Astrocyte of the hippocampus (primary cell): ENCODE measurements around the gene CPLX1.
A peak's percentile ranks its signal among the peaks of the same experiment; 100 is the strongest.

Experiments
- DNase-seq: peaks from one replicate; pipeline ENCODE4 v3.0.0; 2011; ENCODE audit warnings: low read depth, low spot score

The CPLX1 gene

GRCh38 chr4:825971-826330 is at the start of gene CPLX1:
TSS of gene CPLX1 (minus strand) at chr4:826129. CDS start at chr4:824522, 1,607 bp downstream.
- DNase-seq: peak; percentile 46

GRCh38 chr4:874971-875817 is 49.3 kb upstream of the CPLX1 start:
- DNase-seq: no peak

GRCh38 chr4:874056-874455 is 48.1 kb upstream of the CPLX1 start:
- no peak for DNase-seq

- DNase-seq: no peak
Observed at GRCh38 chr4:872241-872981, 46.5 kb upstream of the CPLX1 start.

GRCh38 chr4:871484-871883 is 45.6 kb upstream of the CPLX1 start:
- no peak for DNase-seq

- no peak for DNase-seq
Observed at GRCh38 chr4:870951-871350, 45.0 kb upstream of the CPLX1 start.

- no peak for DNase-seq
Observed at GRCh38 chr4:869776-870175, 43.8 kb upstream of the CPLX1 start.

DNA sequence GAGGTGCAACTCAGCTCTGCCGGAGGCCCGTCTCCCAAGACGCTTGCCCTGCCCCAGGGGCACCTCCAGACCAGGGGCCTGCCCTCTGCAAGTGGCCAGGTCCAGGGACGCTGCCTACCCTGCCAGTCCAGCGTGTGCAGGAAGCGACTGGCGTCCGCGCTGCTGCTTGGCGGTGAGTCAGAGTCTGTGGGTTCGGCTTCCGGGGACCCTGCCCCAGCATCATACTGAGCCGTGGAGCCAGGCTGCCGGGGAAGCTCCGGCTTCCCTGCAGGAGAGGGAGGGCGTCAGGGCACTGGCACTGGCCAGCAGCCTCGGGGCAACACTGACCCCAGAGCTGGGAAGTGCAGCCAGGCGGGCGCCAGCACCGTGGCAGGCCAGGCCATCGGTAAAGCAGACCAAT is 42.5 kb upstream of the CPLX1 start:
- DNase-seq: no peak

DNA sequence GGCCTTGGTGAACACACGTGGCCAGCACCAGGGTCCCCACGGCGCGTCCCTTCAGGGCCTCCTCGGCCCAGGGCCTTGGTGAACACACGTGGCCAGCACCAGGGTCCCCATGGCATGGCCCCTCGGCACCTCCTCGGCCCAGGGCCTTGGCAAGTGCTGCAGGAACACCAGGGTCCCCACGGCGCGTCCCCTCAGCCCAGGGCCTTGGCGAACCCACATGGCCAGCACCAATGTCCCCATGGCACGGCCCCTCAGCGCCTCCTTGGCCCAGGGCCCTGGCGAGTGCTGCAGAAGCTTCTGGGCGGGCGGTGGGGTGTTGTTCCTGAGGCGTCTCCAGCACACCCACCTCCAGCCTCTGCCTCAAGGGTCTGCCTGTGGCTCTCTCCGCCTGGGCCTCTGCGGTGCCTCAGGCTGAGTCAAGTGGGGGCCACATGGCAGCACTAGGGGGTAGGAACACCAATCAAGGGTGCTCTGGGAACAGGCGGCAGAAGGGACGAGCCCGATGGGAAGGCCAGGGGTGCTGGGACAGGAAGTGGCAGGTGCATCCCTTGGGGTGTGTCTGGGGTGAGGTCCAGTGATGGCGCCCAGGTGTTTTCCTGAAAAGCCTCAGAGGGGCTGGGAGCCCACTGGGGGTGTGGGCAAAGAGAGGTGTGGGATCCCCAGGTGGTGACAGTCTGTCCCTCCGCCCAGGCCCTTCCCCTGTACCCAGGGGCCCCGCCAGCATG is 41.8 kb upstream of the CPLX1 start:
- DNase-seq: no peak

- DNase-seq: peak; percentile 39
Observed at GRCh38 chr4:866761-867390, 40.9 kb upstream of the CPLX1 start.

DNA sequence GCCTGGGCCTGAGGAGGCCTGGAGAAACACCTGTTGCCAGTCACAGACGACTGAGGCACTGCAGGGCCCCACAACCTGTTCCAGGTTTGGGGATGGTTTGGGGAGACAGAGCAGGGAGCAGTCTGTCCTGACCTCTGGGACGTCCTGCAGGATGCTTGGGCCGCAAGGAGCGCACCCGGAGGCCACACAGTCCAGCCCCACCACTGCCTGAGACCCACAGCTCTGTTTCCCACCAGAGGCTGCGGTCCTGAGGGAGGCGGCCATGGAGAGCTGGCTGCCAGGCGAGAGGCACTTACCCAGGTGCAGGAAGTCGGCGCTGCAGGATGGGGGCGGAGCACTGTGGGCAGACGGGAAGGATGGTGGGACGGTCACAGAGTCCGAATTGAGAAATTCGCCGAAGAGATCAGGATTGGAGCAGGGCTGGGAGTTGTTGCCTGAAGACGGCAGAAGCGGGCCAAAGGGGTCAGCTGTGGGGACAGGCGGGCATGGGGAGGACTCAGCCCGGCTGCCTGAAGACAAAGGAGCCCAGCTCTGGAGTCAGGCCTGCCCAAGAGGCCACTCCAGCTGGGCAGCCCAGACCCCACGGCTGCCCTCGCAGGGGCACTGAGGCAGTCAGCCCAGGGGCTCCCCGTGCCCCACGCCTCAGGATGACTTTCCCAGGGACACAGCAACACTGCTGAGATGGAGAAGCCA is 40.3 kb upstream of the CPLX1 start:
- DNase-seq: no peak

GRCh38 chr4:865572-865971 is 39.6 kb upstream of the CPLX1 start:
- no peak for DNase-seq

DNA sequence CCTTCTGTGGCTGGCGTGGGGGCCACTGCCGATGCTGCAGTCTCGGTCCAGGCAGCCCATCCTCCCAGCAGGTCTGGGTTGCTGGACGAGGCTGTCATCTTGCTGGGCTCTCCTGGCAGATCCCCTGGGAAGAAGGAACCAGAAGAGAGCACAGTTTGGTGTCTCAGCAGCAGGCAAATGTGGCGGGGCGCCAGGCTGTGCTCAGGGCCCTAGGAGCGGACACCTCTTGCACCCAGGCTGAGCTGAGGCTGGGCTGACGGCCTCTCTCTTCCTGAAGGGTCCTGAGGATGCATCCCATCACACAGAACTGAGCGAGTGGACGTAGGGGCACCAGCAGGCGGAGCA is 39.2 kb upstream of the CPLX1 start:
- DNase-seq: no peak

- DNase-seq: no peak
Observed at GRCh38 chr4:864456-865120, 38.7 kb upstream of the CPLX1 start.

DNA sequence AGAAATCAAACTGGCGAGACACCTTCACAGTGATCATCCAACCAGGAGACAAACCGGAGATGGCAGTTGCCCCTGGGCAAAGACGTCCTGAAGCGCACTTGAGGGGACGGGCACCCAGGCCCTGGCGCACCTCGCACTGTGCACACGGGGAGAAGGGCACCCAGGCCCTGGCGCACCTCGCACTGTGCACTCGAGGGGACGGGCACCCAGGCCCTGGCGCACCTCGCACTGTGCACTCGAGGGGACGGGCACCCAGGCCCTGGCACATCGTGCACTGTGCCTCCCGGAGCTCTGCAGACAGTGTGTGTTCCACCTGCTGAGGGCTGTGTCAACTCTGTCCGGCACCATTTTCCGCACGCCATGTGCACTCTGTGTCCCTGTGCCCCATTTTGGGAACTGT is 34.6 kb upstream of the CPLX1 start:
- no peak for DNase-seq

- no peak for DNase-seq
Observed at GRCh38 chr4:859496-859895, 33.6 kb upstream of the CPLX1 start.

GRCh38 chr4:858831-859451 is 33.0 kb upstream of the CPLX1 start:
- no peak for DNase-seq

DNA sequence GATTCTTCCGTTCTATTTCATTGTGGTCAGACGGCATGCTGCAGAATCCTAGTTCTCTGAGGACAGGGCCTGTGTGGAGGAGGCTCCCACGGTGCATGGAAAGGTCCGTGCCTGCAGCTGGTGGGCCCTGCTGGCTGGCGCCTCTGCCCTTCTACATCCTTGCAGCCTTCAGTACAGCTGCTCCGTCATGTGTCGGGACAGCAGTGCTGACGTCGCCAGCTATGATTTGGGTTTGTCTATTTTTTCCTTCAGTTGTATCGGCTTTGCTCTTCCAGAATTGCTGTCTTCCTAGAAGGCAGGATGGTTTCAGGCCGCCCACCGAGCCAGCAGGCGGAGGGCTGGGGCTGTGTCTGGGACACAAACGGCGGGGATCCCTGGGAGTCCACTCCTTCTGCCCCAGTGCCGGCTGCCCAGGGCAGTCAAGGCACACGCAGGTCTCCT is 32.1 kb upstream of the CPLX1 start:
- no peak for DNase-seq

- DNase-seq: no peak
Observed at GRCh38 chr4:857461-857860, 31.5 kb upstream of the CPLX1 start.

DNA sequence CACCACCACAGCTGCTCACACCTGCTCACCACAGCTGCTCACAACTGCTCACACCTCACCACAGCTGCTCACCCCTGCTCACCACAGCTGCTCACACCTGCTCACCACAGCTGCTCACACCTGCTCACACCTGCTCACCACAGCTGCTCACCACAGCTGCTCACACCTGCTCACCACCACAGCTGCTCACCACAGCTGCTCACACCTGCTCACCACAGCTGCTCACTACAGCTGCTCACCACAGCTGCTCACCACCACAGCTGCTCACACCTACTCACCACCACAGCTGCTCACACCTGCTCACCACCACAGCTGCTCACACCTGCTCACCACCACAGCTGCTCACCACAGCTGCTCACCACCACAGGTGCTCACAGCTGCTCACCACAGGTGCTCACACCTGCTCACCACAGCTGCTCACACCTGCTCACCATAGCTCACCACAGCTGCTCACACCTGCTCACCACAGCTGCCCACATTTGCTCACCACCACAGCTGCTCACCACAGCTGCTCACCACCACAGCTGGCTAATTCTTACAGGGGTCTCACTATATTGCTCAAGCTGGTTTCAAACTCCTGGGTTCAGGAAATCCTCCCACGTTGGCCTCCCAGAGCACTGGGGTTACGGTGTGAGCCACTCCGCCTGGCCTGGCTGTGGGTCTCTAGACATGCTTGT is 30.4 kb upstream of the CPLX1 start:
- DNase-seq: no peak
